Suppressor macrophage treated with lipopolysaccharide for 4 hours (primary cell): ENCODE results near the gene ATP1A4.

Source experiments
- DNase-seq: peaks from one replicate; pipeline ENCODE4 v3.0.0-alpha.2; 2020

The ATP1A4 gene

DNA sequence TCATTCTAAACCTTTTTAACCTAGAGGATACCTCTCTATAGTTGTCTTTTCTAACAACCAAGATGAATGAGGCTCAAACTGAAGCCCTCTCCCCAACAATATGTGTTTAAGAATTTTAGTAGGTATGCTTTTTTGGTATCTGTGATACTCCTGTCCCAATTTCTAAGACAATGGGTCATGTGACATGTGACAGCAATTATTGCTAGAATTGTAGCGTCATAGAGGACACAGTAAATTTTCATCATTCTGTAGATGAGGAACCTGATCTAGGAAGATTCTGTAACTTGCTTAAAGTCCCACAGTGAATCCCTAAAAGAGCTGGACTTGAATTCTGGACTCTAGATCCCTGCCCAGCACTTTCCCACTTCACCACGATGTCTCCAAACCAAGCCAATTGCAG, 27.3 kb downstream of the ATP1A4 start:
- no peak for DNase-seq

DNA sequence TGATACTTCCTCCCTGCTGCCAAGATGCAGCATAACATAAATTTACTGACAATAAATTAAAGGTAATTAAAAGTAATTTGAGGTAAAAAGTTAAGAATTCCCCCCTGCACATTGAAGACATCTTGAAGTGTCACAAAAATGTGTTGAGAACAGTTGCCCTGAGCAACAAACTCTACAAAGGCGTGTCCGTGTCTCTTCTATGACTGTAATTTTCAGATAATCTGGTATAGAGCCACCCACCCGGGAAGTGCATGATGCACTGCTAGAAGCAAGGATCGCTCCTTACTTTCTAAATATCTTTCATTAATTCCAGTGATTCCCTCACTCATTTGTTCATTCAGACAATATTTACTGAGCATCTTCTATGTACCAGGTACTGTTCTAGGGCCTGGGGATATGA, 27.9 kb downstream of the ATP1A4 start:
- DNase-seq, result no peak

DNA sequence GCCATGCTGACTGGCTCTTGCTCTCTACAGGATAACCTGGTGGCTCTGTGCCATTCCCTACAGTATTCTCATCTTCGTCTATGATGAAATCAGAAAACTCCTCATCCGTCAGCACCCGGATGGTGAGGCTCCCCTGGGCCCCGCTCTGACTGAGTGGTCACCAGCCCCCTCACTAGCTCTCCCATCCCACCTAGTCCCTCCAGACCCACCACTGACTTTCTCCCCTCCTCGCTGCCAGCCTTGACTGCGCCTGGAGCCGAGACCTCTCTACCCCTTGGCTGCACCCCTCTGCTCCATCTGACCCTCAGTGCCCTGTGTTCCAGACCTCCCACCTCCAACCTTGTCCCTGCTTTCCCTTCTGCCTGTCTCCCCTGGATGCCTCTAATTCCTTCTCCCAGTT, 34.8 kb downstream of the ATP1A4 start:
- DNase-seq, result no peak

DNA sequence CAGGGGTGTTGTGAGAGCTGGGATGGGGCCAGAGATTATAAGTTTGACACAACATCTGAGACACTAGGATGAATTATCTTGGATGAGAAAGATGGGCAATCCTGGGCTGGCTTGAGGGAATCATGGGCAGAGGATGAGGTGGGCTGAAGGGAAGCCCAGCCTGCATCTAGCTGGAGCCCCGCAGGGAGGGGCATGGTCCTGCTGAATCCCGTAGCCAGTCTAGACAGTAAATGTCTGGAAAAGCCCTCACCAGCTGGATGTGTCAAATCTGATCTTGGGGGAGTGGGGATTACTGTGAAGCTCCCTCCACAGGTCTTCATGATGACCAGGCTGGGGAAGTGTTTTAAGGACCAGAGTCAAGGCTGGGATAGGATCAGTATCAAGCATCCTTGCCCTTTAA, 35.3 kb downstream of the ATP1A4 start:
- DNase-seq, result no peak

DNA sequence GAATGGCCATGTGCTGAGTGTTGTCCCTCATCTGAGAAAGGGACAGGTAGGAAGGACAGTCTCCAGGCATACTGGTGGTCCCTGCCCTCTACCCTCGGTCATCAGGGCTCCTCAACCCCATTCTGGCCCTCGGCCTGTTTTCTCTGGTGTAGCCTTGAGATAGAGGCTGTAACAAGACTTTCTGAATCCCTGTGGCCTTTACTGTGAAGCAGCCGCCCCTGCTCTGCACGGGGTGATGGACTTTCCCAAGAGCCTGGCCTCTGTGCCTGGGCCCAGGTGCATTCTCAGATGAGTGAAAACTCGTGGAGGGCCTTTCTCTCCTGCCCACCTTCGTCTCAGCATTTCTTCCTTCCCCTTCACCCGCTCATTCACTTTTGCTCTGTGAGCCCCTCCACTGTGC, 36.0 kb downstream of the ATP1A4 start:
- no peak for DNase-seq

DNA sequence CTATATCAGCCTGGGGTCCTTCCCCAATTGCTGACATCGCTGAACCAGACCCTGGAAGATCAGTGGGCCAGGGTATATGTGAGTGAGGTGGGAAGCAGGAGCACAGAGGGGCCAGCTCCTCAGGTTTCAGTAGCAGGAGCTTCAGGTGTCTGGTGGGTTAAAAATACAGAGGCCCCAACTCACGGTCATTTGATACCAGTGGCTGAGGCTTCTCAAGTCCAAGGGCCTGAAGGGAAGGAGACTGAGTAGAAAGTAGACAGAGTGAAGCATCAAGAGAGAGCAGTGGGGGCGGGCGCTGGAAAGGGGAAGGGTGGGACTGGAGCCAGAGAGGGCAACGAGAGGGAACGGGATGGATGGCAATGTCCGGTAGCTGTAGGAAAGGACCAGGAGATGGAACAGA, 36.9 kb downstream of the ATP1A4 start:
- DNase-seq, result no peak

DNA sequence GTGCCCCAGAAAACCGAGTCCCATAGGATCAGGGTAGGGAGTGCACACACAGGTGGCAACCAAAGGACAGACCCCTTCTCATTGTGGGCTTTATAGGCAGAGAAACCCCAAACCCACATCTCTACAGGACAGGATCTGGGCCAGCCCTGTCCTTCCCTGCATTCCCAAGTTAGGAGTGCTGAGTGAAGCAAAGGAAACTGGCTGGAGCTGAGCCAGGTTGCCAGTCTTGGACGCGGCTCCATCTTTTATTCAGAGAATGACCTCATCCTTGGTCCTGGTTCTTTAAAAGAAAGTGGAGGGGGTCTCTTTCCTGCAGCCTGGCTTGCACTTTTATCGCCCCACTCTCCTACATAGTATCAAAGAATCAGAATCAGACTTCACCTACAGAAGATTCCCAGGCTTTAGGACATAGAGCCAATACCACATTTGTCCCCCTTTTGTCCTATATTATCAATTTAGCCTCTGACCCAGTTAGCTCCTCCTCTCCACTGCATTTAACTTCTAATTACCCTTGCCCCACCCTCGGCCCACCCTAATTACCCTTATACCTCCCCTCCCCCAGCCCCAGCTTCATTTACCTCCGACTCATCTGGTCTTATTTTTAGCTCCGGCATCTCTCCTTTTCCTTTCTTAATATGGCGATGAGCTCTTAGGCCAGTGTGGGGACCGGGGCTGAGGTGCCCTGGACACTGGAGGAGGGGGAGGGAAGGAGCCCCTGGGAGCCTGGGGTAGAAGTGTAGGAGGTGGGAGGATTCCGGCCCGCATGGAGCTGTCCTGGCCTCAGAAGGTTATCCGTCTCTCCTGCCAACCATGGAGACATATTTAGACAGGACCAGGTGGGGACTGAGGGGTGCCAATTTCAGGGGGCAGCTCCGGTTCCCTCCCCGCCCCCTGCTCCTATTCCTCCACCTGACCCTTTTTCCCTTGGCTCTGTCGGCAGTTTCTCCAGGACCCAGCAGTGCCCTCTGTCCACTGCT, 38.5 kb downstream of the ATP1A4 start, which contains the start of gene CASQ1:
Gene CASQ1 (plus strand): TSS at position 927 of the 977 bp plus-strand sequence. CDS start 177 bp downstream, outside the sequence.
- DNase-seq, result no peak

DNA sequence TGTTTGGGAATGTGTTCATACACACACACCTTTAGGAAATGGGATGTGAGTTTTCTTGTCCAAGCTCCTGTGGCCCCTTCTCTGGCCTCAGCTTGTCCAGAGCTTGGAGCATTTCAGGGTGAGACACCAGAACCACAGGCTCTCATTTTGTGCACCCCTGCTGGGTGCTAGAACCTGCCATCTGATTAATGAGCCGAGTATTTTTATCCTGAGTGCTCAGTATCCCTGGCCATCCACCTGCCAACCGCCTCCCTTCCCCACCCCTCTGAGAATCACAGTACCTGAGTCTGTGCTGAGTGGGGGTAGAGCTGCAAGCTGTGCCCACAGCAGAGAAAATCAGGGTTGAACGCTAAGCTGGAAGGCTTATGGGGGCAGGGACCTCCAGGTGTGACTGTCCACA, 40.4 kb downstream of the ATP1A4 start:
- DNase-seq, result no peak

DNA sequence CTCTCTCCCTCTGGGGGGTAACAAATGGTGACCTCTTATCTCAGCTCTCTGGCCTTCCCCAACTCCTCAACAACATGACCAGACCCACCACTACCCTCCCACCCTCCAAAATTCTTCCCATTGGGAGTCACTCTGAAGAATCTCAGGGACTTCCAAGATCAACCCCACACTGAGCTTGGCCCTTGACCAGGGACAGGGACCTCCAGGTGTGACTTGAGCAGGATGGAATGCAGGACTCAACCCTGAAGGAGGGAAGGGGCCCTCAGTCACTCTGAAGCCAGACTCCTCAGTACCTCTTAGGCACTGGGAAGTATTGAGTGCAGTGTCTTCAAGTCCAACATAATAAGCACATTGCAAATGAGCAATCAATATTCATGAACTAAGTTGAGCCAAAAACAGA, 40.8 kb downstream of the ATP1A4 start:
- DNase-seq, result no peak

DNA sequence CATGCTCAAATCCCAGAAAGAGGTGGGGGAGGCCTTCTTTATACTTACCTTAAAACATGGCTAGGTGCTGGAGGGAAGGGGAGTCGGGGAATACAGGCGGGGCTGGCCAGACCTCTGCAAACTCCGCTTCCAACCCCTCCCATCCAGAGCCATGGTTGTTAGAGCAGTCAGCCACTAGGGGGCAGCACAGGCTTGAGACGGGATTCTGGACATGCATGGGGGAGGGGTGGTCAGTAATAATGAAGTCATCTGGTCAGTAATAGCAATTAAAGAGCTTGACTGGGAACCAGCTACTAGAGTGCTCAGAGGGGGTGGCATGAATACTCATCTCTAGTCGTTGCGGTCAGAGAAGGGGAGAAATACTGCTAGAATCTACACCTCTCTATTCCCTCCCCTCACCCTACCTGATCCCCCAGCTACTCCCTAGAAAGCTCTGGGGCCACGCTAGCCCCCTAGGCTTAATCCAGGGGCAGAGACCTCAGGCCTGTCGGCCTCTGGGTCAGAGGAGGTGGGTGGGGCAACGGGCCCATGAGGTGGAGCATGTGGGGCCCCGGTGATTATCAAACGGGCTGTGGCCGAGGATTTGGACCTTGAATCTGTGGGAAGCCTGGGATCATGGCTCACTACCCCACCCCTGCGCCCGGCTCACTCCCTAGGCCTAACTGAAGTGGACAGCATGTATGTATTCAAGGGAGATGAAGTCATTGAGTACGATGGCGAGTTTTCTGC, 41.9 kb downstream of the ATP1A4 start:
- peak; percentile 95 for DNase-seq

DNA sequence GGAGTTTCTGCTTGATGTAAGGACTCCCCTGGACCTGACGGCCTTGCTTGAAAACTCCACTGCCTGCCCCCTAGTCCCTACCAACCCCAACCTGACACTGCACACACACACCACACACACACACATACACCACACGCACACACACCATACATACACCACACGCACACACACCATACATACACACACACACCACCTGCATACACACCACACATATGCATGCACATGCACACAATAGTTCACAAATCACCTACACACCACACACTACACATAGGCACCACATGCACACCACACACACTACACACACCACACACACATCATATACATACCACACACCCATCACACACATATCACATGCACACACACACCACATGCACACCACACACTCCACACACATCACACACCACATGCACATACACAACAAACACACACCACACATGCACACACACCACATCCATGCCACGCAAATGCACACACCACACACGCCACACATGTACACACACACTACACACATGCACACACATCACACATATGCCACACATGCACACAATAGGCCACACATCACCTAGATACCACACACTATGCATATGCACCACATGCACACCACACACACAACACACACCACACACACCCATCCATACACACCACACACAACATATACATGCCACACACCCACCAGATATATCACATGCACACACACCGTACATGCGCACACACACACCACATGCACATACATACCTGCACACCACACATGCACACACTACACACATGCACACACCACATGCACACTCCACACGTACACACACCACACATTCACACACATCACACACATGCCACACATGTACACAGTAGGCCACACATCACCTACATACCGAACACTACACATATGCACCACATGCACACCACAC, 42.7 kb downstream of the ATP1A4 start:
- no peak for DNase-seq

DNA sequence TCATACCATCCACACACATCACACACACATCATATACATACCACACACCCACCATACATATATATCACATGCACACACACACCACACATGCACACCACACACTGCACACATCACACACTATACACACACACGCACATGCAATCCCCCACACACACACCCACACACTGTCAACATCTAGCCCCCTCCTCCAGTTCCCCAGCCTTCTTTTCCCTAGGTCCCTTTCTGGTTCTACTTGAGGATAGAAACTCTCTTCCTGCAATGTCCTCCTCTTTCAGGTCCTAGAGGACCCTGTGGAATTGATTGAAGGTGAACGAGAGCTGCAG, 43.3 kb downstream of the ATP1A4 start:
- no peak for DNase-seq

DNA sequence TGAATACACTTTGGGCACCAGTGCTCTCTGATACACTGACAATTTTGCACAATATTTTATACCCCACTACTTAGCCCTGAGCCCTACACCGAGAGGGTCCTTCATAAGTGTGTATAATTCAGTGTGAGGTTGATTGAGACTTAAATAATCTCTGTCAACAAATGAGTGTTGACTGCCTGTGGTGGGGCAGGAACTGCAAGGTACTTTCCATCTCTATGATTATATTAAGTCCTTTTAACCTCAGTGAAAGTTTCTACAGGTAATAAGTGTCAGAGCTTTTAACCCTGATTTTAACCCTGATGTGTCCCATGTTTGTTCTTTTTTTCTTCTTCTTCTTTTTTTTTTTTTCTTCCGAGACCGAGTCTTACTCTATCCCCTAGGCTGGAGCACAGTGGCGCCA, 44.7 kb downstream of the ATP1A4 start:
- DNase-seq, result no peak

DNA sequence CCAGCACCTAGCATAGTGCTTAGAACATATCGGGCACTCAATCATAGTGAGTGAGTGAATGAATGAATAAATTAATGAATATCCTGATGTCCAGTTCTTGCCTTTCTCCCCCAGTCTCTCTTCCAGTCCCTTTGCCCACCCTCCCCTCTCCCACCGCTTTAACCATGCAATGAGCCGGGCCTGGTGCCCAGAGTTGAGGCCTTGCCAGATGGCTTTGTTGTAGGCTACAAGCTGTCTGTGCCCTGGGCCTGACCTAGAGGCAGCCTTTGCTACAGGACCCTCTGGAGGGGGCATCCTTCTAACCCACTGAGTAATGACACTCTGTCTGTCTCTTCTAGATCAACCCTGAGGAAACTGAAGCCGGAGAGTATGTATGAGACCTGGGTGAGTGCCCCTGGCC, 45.8 kb downstream of the ATP1A4 start:
- DNase-seq, result no peak

DNA sequence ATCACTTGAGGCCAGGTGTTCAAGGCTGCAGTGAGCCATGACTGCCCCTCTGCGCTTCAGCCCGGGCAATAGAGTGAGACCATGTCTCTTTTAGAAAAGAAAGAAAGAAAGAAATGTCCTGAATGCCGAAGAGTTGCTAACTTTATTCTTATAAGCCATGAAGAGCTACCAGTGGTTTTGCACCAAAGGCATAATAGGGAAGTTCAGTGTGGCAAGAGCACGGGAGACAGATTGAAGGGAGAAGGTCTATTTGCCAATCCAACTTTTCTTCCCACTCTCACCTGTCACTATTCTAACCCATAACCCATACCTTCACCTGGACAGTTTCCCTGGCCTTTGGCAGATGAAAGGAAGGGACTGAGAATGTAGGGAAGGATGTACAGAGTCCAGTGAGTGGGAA, 49.4 kb downstream of the ATP1A4 start:
- DNase-seq, result peak; percentile 29

DNA sequence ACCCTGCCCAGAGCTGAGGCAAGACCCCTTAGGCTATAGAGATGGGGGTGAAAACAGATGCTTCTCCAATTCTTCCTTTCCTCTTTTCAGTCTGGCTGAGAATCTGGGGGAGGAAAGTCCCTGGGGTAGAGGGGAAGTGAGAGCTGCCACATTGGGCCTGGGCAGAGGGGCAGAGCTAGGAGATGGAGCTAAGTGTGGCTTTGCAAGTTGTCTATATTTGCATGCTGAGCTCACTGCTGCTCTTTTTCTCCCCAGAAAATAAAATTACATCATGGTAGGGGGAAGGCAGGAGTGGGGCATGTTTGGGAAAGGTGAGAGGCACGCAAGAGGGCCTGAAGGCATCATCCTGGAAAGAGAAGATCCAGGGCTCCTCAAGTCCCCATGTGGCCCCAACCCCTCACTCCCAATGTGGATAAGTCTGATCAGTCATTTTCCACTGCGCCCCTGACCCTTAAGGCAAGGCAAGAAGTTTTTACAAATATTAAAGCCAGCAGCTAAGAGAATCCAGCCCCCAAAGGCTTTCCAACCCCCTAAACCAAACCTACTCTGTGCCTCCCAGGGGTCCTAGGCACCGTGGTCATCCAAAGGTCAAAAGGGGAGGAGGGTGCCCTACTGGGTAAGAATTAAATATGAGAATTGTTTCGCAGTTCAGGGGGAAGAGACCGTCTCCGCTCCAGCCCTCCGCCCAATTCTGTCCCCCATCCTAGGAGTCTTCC, 53.3 kb downstream of the ATP1A4 start:
- peak; percentile 92 for DNase-seq

DNA sequence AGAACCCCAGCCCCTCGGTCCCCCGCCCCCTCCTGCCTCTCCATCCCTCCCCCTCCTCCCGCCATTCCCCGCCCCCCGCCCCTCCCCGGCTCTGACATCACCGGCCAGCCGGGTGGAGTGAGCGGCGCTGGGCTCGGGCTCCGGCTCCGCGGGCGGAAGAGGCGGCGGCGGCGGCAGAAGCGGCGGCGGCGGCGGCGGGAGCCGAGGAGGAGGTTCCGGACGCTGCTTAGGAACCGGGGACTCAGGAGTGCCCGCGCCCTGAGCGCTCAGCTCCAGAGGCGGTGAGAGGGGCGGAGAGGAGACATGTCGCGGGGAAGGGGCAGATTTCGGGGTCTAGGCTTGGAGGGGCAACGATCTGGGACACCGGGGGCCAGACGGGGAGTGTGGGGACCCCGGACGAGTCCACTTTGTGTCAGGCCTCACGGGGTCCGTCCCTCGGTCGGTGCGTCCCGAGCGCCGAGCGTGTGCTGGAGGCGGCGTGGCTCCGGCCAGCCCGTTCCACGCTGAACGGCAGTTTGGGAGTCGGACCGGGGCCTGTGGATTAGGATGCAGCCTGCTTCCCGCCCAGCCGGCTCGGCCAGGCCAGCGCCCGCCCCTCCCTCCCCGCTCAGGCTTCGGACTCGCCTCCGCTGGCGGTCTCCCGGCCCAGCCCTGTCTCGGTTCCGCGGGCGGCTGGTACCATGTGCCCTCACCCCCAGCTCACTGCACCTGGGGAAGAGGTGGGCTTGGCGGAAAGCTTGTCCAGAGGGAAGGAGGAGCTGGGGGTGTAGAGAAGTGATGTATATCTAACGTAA, 54.0 kb downstream of the ATP1A4 start, which contains the start of gene PEA15:
Gene PEA15 (plus strand): TSS at position 143 of the 794 bp plus-strand sequence. CDS start 6,161 bp downstream, outside the sequence.
- peak; percentile 75 for DNase-seq

DNA sequence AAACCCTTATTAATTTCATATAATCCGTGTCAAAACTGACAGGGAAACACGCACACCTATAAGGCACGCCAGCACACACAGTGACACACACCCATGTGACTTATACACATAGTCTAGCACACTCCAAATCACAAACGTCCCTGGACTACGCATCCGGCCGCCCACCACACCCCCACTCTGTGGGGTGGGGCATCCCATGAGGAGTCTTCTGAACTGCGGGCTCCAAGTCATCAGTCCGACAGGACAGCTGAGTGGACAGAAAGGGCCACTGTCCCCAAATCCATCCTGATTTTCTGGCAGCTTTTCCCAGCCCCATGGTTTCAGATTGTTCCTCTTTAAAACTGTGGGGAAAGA, 54.6 kb downstream of the ATP1A4 start:
- peak; percentile 65 for DNase-seq

DNA sequence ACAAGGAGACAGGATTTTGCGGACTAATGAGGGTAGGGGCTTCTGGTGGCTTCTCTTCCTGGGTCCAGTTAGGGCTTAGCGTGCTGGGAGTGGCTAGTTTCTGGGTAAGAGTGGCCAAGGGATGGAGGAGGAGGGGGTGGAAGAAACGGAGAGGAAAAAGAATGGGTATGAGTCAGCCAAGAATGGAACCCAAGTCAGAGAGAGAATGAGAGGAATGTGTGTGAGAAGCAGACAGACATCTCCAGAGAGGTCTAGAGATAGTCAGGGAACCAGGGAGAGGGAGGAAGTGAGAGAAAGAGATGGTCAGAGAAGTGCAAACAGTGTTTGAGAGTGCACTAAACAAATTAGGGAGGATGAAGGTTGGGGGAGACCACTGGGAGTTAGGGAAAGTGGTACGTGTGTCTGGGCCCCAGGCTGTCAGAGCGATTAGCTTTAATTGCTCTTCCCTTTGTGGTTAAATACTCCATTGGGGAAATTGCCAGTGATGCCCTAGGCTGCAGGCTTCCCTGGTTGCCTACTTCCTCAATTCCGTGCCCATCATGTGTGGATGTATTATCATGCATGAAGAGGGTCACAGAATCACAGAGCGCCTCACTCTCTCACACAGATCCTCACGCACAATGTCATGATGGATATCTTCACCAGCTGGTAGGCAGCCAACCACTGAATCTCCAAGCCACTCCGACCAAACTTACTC, 55.2 kb downstream of the ATP1A4 start:
- DNase-seq, result peak; percentile 67

DNA sequence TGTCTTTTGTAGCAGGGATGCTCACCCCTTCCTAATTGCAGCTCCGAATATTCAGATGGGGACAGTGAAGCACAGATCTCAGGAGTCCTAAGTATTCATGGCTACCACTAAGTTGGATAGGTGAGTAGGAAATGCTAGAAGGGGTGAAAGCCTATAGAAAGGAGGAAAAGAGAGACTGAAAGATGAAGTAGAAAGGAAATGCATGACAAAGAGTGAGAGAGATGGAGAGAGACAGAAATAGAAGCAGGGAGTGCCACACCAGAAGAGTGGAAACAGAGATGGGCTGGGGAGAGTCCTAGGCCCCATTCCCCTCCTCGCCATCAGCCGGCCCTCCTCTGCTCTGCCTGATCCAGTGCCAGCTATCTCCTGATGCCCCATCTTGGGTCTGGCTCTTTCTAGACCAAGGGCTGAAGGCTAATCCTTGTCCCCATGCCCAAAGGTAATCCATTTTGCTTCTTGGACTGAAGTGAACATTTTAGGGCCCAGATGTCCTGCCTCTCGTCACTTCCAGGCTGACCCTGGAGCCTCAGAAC, 55.8 kb downstream of the ATP1A4 start:
- no peak for DNase-seq
